Fibroblast of skin of abdomen (primary cell): ENCODE results near the gene GNAT1. TPM values are rescaled to one million over a fixed set of nuclear protein-coding genes. Genes with fewer than 3 reads are reported as not detected.

Experiments used
- DNase-seq: peaks from one replicate; pipeline ENCODE4 v3.0.0-alpha.2; 2013
- polyA plus RNA-seq, 2 experiments: library from polyadenylated mRNA; unstranded; fragments of 120-200 nt; gene quantifications; one replicate each; pipeline ENCODE4 v1.2.1, GENCODE V29; 2013; ENCODE audit not compliant: insufficient read length in 2 of 2

The GNAT1 gene
- polyA plus RNA-seq (2013, experiment 1 of 2; ENCODE audit: insufficient read length): not detected
- polyA plus RNA-seq (2013, experiment 2 of 2; ENCODE audit: insufficient read length): not detected

DNA sequence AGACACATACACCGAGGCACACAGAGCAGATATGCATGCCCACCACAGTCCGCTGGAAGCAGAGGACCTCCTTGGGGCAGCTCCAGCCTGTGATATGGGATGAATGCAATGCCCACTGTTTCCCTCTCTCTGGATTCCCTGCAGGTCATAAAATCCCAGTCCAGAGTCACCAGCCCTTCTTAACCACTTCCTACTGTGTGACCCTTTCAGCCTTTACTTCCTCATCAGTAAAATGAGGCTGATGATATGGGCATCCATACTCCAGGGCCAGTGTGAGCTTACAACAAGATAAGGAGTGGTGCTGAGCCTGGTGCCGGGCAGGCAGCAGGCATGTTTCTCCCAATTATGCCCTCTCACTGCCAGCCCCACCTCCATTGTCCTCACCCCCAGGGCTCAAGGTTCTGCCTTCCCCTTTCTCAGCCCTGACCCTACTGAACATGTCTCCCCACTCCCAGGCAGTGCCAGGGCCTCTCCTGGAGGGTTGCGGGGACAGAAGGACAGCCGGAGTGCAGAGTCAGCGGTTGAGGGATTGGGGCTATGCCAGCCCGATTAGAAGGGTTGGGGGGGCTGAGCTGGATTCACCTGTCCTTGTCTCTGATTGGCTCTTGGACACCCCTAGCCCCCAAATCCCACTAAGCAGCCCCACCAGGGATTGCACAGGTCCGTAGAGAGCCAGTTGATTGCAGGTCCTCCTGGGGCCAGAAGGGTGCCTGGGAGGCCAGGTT, at the start of gene GNAT1:
Gene GNAT1 (plus strand): TSS at position 675 of the 725 bp plus-strand sequence. CDS start 116 bp downstream, outside the sequence.
- no peak for DNase-seq

DNA sequence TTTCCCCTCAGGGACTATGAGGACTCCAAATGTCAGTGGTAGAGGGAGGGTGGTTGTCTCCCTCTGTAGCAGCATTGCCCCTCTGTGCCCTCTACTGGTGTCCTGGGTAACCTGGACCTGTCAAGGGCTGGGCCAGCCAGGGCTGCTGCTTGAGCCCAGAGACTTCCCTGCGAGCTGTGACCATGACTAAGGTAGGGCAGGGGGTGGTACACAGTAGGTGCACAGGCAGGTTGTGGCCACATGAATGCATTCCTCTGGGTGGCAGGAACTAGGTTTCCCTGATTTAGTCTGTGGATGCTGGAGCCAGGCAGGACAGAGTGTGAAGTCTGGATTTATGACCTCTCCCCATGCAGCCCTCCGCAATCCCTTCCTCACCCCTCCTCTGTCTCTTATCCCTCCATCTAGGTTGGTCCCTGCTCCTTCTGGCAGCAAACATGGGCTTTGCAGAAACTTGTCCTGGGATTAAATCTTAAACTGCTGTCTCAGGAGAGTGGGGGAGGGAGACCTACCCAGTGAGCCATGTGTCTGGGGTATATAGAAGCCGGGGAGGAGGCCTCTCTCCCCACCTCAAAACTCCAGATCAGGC, 45.0 kb upstream of the GNAT1 start:
- DNase-seq: no peak

DNA sequence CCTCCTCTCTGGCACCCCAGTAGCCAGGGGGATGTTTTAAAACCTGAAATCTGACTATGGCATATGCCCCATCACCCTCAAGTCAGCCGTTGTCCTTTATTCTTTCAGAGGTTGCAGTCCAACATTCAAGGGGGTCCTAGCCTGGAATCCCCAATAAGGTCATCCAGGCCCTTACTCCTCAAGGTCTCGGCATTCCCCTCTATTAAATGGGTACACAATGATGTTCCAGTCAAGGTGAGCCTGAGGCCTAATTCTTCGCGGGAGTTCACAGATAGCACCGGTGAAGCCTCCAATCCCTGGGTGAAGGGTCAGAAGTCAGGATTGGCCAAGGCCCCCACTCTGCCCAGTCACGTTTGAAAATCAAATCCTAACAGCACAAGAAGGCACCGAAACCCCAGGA, 44.4 kb upstream of the GNAT1 start:
- no peak for DNase-seq

DNA sequence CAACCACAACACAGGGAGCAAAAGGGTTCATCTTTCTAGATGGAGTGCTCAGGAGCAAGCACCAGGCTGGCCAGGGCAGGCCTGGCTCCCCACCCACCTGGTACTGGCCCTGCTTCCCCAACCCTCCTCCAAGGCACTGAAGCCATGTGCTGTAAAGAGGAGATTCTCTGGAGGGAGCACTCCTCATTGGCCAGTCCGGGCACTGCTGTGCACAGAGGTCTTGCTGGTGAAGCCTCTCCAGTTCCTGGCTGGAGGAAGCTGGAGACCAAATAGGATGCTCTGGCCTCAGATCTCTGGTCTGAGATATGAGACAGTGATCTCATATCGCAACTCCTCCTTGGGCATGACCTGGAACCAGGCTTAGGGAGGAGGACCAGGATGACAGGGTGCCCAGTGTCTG, 44.0 kb upstream of the GNAT1 start:
- no peak for DNase-seq

DNA sequence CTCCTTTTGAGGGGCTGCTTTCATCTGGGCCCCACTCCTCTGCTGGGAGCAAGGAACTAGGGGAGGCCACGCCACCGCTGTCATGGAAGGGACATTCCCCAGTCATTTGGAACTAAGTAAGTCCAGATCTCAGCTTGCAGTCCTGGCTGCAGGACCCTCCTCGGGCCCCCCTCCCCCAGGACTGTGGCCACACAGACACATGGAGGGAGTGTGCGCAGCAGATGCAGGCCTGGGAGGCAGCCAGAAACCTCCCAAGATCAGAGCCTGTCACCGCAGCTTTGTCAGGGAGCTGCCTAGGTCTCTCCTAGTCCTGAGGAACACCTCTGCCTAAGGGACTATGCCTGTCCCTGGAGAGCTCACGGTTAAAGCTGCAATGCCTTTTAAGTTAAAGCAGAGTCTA, 43.5 kb upstream of the GNAT1 start:
- peak; percentile 62 for DNase-seq

DNA sequence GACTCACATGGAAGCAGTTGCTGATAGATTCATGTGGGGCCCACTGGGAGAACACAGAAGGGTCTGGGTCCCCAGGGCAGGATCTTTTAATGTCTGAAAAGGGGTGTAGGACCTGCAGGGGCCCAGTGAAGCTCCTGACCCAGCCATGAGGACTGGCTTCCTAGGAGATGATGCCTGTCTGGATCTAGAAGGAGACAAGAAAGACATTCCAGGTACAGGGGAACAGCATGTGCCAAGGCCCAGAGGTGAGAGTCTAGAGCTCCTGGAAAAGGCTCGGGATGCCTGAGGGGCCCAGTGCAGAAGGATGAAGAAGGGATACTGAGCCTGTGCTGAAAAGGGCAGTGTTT, 41.0 kb upstream of the GNAT1 start:
- DNase-seq: no peak

DNA sequence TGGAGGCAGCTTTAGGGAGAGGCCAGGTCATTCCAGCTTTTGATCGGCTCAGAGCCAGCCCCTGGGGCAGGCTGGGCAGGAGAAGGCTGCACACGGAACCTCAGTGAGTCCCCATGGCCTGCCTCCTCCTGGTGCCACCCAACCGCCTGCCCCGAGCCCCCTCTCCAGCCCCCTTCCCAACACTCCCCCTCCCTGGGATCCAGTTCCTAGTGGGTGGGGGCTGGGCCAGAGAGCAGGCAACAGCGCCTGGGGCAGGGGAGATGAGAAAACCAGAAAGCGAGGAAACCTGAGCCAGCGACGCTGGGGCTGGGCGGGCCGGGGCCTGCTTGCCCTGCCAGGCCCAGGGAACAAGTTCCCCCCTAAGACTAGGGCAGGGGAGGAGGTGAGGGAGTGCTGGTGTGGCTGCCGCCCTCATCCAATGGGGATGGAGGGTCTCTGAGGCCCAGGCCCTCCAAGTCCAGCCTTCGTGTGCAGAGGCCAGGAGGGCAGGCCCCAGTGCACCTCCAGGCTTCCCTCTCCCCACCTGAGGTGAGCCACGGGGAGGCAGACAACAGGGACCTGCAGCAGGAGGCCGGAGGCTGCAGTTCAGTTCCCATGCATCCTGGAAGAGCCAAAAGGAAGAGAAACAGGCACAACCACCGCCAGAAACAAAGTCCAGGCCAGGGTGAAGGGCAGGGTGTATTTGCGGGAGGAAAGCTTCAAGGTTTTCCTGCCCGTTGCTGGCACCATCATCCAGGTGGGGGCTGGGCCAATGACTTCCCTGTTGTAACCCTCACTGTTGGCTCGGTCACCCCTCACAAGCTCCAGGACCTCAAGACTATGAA, 40.3 kb upstream of the GNAT1 start:
- no peak for DNase-seq

DNA sequence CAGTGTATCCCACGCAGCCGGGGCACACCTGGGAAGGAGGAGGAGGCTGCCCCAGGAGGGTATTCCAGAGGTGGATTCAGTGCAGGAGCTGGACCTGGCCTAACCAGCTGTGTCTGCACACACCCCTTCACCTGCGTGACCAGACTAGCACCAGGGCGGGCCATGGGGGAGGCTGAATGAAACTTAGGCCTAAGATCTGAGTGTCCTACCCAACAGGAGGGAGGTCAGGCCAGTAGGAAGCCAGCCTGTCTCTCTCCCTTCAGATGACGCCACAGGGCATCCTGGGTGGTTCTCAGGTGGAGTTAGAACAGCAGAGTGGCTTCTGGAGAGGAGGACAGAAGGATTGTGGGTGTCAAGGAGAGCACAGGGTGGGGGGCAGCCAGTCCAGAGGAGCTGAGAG, 39.7 kb upstream of the GNAT1 start:
- DNase-seq: no peak

DNA sequence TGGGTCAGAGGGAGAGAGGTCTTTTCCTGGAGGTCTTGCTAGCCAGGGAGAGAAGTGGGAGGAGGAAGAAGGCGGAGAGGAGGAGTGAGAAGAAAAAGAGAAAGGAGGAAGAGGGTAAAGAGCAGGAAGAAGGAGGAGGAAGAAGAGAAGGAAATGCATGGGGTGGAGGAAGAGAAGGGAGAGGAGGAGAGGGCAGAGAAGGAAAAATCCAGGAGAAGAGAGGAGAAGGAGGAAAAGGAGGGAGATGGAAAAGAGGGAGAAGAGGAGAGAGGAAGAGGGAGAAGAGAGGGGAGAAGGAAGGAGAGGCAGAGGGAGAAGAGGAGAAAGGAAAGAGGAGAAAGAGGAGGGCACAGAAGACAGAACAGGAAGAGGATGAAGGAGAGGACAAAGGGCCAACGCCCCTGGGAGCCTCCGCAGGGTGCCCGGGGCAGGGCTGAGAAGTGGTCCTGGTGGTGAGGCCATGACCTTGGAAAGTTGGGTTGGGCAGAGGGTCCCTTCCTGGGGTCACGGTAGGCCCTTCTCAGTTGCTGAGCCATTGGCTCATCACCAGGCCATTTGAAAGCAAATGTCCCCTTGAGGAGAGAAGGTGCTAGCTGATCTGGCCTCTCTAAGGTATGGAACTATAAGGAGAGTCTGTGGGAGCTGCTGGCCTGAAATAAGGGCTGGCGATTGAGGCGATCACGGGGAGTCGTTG, 37.5 kb upstream of the GNAT1 start:
- DNase-seq: no peak

DNA sequence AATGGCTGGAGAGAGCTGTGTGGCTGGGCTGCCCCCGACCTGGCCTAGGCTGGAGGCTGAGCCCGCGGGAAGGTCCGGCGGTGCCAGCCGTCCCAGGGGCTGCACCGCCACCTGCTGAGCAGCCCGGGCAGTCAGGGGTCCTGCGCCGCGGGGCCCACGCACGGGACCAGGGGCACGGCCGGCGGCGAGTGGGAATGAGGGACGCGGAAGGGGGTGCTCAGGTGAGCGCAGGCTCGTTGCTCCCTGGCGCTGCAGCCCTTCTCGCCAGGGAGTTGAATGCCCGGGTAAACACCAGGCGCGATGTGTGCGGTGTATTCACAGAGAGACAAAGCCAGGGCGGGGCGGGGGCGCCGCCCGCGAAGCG, 37.0 kb upstream of the GNAT1 start:
- no peak for DNase-seq

DNA sequence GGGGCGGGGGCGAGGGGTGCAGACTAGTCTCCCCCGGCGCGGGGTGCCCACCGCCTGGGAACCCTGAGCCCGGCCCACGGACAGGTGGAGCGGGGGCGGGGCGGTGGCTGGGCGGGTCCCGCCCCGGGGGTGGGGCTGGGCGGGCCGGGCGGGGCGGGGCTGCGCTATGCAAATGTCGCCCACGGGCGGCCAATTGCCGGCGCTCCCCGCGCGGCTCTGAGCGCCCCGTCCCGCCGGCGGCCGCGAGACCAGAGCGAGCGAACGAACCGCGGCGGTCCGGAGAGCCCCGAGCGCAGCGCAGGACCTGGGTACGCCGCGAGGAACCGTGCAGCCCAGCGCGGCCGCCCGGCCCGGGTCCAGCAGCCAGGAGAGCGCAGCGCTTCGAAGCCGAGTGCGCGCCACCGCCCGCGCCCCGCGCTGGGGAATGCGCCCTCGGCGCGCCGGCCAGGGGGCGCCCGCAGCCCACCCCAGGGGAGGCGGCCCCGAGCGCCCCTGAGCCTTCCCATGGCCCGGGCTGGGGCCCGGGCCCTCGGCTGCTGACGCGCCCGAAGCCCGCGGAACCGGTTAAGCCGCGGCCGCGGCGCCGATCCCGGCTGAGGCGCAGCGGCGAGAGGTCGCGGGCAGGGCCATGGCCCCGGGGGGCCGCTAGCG, 36.4 kb upstream of the GNAT1 start, which contains the start of gene SEMA3F:
Gene SEMA3F (plus strand): TSS at position 485 of the 651 bp plus-strand sequence. CDS start 4,299 bp downstream, outside the sequence.
- DNase-seq: peak; percentile 62

DNA sequence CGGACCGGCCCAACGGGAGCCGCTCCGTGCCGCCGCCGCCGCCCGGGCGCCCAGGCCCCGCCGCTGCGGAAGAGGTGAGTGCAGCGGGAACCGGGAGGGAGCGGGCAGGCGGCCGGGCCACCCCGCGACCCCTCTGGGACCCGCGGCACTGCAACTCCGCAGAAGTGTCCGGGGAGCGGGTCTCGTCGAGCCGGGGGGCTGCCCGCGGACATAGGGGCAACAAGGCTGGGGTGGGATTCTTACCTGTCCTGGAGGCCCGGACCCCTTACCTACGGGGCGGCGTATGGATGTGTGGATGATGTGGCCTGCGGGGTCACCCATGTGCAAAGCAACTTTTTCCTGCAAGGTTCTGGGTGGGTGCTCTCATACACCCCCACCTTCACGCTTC, 35.9 kb upstream of the GNAT1 start:
- DNase-seq: no peak

DNA sequence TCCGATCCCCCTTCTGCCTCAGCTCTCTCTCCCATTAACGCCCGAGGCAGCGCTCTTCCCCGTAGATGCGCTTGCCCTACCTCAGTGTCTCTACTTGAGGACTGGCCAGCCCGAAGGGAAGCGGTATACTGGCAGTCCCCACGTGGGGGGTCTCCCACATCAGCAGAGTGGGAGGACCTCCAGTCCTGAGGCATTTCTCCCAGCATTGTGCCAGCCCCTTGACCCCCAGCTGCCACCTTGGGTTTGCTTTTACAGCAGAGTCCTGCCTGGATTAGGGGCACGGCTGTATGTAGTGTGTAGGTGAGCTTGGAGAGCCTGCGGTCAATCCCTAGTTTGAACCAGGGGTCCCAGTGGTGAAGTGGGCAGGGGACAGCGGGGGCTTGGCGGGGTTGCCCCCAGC, 35.5 kb upstream of the GNAT1 start:
- DNase-seq: no peak

DNA sequence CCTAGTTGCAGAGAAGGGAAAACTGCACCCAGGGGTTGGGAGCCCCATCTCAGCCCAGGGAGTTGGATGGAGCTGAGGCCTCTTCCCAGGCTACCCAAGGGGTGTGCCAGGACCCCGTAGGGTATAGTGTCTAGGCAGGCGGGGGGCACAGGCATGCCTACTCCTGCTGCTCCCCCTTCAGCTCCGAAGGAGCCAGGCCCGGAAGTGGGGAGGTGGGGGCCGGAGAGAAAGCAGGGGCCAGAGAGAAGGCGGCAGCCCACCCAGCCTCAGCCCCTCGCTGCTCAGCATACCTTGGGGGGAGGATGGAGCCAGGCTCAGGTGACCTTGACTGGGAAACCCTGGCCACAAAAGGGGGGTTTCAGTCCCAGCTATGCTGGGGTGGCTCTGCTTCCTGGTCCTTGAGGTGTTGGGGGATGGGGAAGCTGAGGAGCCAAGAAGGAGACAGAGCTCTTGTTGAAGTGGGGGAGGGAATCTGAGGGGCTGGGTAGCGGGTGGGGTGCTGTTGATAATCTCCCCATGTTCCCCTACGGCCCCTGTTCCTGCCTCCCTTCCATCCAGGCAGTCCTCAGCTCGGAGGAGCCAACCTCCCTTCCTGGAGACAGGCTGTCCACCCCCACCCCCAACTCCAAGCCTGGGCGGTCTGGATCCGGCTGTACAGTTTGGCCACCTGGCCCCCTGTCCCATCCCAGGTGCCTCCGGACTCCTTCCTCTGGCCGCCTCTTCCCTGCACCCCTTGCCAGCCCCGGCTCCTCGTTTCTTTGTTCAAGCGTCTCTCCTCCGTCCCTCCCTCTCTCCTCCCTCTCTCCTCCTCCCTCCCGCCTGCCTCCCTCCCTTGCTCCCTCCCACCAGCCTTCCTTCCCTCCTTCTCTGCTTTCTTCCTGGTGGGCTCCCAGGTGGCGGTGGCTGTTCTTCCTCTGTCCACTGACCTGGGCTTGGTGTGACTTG, 34.6 kb upstream of the GNAT1 start:
- DNase-seq: peak; percentile 52

DNA sequence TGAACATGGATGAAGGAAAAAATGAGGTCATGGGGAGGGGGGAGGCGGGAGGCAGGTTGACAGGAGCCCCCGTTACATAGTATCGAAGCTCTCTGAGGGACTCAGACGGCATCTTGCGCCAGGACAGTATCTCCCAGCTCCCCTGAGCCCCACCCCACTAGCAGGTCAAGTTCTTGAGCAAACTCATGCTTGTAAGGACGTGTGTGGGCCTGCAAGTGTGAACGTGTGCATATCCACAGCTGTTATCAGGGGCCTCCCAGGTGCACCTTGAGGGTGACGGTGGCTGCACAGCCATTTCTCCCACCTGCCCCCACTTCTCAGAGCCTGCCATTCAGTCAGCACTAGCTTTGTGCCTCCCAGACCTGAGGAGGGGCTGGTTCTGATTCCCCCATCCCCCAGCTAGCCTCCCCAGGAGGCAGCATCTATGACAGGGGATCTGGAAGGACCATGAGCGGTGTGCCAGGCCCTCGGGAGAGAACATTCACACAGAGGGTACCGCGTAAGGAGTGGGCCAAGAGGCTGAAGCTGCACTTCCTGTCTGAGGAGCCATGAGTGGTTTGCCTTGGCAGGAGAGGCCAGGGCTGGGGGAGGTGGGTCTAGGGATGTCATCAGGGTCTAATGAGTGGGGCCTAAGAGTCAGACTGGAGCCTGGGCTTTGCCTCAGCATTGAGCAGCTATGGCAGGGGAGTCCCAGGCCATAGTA, 33.4 kb upstream of the GNAT1 start:
- peak; percentile 39 for DNase-seq

DNA sequence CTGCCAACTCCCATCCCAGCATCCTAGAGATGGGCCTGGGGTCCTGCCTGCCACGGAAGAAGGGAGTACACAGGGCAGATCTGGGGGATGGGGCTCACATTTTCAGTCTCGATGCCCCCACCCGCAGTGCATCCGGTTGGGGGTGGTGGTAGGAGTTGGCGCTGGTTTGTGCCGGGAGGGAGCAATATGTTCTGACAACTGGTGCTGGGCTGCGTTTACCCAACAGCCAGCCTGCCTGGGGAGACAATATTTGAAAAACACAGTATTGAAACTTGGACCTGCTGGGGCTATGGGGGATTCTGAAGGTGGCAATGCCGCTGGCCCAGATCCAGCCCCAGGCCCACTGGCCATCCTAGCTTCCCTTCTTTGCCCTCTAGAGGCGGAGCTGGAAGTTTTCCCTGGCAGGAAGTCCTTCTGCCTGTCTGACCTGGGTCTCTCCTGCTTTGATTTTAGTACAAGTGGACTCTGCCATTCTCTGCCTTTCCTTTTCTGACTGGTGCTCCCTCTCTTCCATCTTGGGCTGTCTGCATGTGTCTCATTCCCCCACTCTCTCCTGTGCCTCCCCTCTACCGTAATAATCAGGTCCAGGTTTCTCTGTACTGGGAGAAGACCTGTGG, 32.8 kb upstream of the GNAT1 start:
- no peak for DNase-seq

DNA sequence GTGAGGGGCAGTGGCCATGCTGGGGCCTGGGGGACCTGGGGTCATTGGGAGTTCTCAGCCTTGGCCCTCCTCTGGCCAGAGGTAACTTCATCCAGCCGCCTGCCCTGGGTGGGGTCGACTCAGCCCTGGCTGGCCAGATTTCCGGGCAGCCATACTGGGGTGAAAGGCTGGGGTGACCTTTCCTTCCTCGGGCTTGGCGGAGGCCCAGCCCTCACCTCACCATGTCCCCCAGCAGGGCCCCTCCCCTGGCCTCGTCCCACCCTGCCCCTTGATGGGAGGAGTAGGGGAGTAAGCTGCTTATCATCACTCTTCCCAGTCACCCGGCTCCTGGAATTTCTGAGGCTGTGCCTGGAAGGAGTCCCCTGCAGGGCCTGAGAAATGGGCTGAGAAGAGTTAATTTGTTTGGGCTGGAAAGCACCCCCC, 30.8 kb upstream of the GNAT1 start:
- DNase-seq: no peak

DNA sequence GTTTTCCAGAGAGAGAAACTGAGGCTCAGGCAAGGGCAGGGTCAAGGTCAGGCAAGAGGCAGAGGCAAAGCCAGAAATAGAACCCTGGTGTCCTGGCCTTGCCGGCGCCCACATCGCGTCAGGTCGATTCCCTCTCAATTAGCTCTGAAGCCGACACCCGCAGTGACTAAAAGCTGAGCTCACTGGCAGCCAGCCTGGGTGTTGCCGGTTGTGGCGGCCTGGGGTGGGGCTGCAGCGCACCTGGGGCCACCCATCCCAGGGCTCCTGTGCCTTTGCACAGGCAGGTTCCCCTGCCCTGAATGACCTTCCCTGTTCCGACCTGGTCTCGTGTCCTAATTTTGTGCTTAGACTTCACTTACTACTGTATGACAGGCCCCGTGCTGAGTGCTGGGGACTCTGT, 30.1 kb upstream of the GNAT1 start:
- DNase-seq: no peak

DNA sequence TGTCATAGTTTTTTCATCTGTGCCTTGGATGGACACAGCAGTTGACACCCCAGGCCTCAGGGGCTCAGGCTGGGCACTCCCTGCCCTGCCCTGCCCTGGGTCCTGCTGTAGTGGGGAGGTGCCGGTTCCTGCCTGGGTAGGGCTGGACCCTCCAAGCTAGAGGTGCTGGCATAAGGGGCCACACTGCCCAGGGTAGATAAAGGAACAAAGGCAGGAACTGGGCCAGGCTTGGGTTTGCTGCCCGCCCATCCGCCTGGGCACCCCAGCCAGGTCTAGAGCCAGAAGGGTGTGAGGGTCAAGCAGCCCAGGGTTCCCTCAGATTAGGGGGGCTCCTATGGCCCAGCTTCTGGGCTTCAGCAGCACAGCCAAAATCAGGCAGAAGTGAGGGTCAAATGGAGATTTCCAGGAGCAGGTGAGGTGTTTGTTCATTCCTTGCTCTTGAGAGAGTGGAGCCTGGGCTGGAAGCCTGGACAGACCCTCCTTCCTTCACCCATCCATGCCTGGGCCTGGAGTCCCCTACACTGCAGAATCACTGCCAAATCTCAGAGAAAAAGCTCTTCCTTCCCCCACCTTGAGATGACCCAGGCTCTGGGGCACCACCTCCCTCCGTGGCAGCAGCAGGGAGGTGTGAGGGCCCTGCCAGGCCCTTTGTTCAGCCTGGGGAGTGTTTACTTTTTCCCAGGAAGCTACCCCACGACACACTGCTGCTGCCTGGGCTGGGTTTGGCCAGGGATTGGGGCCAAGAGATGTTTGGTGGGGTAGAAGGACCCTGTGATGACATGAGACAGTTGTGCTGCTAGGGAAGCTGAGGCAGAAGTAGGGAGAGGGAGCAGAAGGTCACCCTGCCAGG, 29.2 kb upstream of the GNAT1 start:
- DNase-seq: no peak
